ENCODE measurements around the gene SOBP.
"Not testable (repeated sequence)": the region's sequence is repeated elsewhere in the genome, so short reads cannot be mapped to it uniquely, and the experiment has no call there.

SOBP gene

DNA sequence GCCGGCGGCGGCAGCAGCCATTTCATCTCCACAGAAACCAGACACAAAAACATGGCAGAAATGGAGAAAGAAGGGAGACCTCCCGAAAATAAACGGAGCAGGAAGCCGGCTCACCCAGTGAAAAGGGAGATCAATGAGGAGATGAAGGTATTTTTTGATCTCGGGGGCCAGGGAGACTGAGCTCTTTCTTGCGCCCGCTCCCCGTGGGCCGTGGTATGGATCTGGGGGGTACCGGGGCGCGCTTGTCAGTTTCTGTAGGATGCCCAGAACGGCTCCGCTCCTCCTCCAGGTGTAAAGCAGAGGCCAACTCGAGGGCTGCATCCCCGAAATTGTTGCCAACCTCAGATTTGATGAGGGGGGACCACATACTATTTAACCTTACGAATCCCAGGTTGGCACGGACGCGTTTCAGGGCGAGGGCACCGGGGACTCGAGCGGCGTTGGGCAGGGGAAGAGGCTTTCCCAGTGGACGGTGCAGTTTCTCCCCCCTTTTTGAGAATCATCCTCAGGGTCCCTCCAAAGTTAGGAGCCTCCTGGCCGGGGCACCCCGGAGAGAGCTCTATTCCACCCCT lies 735 bp downstream of the SOBP start:
- DNase-seq = no peak

DNA sequence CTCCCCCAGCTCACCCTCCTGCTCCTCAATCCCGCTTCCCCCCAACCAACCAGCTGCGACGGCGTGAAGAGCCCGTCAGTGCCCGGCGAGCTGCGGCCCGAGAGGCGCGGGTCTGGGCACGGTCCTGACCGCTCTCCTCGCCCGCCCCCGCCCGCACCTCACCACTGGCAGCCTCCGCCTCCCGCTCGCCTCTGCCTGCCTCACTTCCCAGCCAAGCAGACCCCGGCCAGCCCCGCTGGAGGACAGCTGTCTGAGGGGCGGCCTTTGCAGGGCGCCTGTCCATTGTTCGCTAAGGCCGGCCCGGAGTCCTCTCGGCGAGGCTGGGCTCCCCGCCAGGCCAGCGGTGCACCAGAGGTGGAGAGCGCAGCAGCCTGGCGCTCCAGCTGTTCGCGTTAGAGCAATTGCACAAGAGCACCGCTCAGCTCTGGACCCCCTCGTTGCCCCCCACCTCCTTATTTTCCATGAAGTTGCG lies 1.3 kb downstream of the SOBP start:
- DNase-seq = peak; percentile 3 to 14

DNA sequence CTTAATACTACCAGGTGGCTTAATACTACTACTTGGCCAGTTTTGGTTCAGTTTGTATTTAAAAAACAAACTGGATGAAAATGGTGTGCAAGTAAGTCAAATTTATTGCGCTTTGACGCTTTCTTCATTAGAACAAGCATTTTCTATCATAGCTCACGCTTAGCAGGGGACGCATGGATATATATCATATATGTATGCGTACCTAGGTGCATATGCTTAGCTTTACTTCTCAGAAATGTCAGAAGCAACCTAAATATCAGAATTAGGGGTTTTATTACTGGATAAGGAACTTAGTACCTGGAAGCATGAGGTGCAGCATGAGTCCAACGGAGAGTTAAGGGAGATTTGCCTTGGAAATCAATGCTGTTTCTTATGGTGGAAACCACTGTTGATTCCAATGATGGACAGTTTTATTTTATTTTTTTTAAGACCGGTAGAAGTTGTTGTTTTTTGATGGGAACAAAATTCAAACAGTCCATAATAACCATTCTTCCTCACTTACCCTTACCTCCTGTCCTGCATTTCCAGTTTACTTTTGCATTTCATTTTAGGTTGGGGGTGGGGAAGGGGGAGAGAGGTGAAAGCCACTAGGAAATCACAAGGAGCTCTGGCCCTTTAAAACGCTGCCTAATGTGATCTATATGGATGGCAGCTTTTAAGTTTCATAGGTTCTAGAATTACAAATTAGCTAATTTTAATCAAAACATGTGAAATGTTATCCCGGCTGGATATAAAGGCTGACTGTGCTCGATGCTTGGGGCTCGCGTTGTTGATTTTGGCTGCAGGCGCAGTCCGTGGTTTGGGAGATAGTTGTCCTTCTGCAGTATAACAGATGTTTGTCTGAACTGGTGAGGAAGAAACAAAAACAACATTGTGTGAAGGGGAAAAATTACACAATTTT lies 2.1 kb downstream of the SOBP start:
- no peak for DNase-seq

DNA sequence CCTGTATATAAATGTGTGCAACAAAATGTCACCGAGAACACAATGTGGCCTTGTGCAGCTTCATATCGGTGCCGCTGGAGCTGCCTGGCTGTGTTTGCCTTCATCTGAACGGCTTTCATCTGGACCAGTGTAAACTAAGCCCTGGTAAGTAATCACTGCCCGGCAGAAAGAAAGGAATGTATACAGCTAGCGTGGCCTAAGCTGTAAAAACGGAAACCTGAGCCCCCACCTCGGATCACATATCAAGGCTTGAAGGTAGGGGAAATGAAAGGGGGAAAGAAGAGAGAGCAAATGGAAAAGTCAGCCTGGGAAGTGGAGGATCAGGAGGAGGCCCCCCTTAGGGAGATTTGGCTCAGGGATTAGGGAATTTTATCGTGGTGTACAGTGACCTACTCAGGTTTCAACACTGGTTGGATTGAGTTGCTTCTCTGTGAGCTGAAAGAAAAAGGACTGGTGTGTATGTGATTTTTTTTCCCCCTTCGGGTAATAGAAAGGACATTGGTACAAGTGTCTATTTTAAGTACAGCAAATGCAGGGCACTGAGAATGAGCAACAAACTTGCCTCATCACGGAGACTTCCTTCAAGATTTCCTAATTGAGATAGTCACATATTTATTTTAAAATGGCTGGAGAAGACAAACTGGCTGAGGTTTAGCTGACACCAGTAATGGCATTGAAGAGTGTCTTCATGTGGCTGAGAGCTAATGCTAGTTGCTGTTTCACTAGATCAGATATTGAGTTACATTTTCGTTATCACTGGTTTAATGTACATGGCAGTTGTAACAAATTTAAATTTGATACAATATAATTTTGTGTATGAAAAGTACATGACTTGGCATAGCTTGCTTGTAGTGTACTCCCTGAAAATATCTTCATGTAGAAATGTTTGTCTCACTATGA lies 3.5 kb downstream of the SOBP start:
- DNase-seq = no peak

DNA sequence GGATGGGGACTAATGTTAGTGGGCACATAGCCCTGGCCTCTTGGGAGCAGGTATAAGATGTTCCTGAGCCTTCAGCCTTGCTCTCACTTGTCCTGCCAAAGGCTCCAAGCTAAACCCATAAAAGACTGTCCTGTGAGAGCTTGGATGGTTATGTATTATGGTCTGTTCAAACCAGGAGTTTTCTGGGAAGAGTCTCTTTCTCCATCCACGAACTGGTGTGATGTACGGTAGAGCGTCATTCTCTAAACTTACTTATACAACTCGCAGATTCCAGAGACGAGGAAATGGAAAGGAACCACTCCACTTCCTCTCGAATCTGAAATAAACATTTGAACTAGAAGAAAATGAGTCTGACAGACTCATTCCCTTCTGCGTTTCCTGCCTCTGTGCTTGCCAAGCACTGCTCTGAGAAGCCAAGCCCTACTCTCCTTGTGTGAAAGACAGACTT lies 5.3 kb downstream of the SOBP start:
- no peak for DNase-seq

DNA sequence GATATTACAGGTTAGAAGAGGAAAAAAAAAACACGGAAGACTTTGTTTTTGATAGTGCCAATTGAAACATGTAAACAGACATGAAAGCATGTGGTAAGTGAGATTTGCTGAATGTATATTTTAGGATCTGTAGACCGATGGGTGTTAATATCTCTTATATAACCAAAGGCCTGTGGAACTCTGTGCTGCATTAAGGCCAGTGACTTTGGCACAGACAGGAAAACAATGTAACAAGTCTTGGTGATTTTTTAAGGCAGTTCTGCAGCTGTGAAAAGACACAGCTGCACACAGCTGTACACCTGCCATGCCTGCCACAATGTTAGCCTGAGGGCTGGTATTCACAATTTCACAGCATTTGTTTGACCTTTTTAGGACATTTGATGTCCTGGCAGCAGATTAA lies 6.1 kb downstream of the SOBP start:
- no peak for DNase-seq

DNA sequence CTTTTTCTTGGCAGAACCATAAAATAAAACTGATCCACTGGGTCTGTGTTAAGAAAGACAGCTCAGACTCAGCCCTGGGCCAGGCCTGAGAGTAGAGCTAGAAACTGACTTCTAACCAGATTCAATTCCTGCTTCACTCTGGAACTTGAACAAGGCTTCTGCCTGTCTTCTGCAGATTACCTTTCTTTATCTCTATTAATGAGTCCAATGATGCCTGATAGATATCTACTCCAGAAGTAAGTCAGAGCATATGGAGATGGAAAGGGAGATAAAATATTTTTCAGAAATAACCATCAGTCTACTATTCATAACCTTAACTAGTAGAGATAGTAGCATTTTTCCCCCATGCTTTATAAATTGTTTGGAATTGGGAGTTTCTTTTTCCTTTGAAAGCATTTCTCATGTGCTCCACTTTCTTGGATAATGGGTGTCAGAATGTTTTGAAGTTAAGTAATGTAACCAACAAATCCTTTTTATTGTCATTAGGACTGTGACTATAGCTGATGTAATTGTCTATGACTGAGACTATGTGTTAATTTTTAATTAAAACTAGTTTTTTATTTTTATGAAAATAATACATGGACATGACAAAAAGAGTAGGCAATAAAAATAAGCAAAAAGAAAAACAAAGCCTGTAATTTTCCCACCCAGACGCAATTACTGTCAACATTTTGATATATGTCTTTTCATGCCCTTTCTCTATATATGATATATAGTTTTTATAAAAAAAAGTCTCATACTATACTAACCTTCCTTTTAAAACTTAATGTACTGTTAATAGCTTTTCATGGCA lies 7.2 kb downstream of the SOBP start:
- no peak for DNase-seq

DNA sequence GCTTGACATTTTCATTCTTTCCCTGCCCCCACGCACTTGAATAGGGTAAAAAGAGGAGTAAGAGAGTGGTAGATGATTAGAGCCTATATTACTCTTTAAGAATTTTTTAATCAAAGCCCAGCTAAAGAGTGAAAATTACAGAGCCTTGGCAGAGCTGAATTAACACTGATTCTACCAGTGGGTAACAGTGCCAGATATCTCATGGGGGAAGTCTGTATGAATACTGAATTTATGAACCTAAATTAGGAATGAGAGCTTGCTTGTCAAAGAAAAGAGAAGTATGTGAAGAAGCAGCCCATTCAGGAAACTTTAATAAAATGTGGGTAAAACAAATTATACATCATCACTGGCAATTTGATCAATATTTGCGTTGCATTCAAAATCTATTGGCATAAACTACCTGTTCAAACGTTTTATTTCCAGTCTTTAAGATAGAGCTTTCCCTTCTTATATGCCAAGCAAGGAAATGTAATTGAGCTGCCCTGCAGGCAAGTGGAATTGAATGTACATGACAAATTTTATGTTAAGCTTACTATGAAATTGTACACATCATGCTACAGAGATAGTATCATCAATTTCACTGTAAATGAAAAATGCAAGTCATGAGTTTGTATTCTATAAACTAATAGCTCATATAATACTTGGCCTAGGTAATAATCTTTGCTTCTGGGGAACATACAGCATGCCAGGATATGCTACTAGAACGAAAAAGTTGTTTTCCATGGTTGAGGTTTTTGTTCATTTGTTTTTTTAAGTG lies 14.5 kb downstream of the SOBP start:
- DNase-seq = no peak

DNA sequence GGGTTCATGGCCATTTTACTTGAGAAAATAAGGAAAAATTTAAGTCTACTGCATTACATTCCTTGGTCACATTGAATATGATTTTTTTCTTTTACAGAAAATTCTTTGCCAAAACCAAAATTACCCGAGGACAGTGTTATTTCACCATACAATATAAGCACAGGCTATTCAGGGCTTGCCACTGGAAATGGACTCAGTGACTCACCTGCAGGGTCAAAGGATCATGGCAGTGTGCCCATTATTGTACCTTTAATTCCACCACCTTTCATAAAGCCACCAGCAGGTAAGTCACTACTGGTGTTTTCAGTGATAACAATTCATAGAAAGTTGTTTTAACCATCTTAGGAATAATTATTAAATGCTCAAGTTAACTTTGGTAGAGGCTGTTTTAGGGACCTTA lies 16.2 kb downstream of the SOBP start:
- no peak for DNase-seq

DNA sequence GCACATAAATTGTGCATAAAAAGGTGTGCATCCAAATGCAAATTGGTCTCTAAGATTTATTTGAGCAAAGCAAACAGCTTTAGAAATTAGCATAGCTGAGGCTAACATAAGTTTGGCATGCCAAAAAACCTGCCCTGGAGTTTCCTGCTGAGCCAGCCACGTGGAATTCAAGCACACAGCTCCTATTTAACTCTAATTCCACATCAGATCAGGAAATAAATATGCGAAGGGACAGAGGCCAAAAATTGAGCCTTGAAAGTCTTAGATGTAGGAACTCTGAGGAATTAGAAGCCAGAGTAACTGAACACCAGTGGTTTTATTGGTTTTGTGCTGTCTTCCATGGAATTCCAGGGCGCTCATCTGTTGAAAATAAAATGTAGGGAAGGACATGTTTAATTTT lies 19.6 kb downstream of the SOBP start:
- DNase-seq = no peak

DNA sequence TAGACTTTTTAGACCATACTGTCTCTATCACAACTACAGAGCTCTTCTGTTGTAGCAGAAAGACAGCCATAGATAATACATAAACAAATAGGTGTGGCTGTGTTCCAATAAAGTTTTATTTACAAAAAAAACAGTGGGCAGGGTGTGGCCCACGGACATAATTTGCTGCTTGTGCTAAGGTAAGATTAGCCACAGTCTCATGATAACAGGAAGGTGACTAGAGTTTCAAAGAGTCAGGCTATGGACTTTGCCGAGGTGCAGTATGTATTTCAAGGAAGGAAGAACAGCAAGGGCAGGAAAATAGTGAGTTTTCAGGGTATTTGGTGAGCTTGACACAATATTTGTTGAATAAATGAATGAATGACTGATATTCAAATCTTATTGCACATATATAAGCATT lies 20.2 kb downstream of the SOBP start:
- DNase-seq = no peak

DNA sequence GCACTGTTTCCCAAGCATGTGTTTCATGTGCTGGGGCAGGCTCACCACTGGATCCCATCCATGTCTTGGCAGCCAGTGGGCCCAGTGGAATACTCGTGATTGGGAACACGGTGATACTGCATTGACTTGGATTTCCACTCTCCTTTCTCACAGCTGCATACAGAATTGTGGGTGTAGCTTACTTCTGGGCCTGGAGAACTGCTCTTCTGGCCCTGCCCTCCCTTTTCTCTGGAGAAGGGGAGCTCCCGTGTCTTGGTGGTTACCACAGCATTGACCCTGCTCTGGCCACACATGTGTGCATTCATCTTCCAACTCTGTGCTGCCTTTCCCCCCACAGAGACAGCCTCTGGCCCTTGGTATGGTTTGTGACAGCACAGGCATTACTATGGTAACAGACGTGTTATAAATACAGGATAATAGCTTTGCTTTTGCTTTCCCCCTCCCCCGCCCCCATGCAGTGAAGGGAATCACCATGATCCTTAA lies 21.6 kb downstream of the SOBP start:
- DNase-seq = no peak

DNA sequence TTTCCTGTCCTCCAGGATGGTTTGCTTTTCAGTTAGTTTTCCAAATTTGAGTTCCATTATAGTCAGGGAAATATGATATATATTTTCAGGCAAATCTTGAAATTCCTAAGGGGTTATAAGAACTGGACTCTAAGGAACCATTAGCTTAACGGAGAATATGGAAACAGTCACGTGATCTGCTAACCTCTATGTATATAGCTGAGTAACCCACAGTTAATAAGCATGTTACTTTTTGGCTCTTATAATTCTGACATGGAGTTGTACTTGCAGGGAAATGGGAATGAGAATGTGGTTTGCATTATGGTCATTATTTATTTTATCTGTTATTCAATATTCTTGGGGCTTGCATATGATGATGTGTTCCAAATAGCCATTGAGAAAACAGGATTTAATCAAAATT lies 23.3 kb downstream of the SOBP start:
- no peak for DNase-seq

DNA sequence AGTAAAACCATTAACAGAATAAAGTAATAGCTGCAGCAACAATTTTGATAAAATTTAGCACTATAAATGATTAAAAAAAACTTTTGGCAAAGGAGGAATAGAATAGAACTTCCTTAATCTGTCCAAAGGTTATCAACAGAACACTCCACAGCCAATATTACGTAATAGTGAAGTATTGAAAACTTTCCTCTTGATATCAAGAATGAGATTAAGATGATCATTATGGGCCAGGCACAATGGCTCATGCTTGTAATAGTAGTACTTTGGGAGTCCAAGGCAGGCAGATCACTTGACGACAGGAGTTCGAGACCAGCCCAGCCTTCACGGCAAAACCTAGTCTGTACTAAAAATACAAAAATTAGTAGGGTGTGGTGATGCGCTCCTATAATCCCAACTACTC lies 26.0 kb downstream of the SOBP start:
- no peak for DNase-seq

DNA sequence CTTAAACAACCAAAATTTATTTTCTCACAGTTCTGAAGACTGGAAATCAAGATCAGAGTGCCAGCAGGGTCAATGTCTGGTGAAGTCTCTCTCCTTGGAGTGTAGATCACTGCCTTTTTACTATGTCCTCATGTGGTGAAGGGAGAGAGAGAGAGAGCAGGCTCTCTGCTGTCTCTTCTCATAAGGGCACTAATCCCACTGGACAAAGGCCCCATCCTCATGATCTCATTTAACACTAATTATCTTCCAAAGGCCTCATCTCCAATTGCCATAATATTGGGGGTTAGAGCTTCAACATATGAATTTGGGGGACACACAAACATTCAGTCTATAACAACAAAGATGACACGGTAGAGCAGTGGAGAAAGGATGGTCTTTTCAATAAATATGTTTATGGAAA lies 27.4 kb downstream of the SOBP start:
- no peak for DNase-seq

DNA sequence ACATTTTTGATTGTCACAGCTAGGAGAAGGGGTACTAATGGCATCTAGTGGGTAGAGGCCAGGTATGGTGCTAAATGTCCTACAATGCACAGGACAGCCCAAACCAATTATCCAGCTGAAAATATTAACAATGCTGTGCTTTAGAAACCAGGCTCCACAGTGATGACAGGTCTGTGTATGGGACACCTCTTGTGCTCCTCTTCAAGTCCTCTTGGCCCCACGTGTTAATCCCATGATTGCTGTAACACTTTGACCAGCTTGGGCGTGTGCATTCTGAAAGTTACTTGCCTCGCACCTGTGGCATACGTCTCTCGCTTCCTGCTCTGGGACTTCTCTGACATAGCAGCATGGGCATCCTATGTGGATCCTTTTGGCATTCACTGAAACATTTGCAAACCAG lies 29.3 kb downstream of the SOBP start:
- not testable (repeated sequence) for DNase-seq

DNA sequence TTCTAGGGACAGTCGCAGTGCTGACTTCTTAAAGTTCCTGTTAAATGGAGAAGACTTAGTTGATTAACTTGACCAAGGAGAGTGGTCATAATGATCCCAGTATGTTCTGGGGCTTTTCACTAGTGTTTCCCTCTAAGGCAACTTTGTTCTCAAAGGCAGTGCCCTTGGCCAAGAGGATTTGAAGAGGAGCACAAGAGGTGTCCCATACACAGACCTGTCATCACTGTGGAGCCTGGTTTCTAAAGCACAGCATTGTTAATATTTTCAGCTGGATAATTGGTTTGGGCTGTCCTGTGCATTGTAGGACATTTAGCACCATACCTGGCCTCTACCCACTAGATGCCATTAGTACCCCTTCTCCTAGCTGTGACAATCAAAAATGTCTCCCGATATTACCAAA lies 30.8 kb downstream of the SOBP start:
- DNase-seq = not testable (repeated sequence)

DNA sequence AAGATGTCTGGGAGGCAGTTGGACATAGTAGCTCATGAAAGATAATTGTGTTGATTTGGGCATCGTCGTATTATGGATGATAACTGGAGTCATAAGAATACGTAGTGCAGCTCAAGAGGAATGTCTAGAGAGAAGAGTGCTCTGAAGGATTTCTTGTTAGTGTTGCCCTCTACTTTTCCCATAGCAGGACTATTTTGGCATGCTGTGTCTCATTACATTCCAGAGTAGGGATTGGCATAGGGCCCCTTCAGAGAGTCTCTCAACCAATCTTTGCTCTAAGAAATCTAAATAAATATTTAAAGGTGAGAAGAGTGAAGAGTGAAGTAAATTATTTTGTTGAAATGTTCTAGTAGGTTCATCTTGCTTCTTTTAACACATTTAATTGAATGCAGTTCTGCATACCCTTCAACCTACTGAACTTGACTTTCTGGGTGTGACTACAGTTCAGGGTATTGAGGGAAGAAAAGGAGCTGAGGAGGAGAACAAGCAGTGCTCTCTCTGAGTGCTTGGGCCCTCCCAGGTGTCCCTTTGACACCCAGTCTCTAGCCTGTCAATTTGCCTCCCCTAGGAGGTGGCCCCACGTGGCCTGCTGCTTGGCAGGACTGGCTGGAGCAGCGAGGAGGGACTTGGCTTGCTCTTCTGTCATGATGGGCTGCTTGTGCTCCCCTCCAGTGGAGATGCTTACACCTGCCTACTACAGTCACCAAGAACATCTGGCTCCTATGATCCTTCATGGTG lies 33.3 kb downstream of the SOBP start:
- no peak for DNase-seq

DNA sequence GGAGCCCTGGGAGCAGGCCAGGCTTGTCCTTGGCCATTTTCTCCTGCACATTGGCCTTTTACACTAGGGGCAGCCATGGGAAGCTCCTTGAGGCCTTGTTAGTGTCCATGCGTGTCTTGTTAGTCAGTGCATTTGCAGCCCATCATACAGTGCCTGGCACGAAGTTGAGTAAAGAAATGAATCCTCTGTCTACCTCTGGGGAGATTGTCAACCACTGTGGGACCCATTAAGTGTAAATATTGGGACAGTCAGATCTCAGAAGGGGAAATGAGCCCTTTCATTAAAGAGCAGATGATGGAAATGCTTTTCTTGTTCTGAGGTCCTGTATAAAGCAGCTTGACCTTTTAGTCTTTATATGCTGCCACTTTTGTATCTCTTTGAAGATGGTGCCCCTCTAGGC lies 33.9 kb downstream of the SOBP start:
- no peak for DNase-seq

DNA sequence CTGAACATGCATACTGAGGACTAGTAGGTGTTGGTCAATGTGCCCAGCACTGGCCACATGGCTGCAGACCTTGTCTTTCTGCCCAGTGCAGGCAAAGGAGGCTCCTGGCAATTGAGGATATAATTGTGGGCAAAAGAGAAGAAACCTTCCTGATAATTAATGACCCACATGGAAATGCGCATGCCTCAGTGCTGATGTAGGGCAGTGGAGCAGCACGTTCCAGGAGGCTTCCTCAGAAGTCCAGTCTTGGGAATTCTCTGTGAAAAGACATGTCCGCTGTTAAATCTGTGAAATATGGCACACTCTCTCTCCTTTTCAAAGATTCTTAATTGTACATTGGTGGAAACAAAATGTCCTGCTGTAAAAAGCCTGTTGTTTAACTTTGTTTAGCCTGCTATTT lies 34.7 kb downstream of the SOBP start:
- no peak for DNase-seq

DNA sequence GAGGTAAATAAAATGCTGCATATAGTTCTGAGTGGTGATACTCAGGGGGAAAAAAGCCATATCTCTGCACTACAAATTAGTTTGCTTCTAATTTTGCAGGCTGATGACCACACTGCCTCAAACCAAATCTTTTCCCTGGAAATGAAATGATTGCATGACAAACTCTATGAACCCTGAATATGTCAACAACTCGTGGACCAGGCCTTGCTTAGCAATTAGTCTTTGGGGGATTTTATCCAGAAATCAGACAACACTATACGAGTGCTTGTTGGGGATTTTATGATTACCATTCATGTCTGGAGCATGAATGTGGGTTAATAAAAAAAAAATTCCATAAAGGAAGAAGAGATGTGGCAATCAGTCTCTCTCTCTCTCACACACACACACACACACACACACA lies 42.0 kb downstream of the SOBP start:
- DNase-seq = no peak
